ENCODE measurements around the gene CAPNS2.
"Not testable (repeated sequence)": the region's sequence is repeated elsewhere in the genome, so short reads cannot be mapped to it uniquely, and the experiment has no call there.

The CAPNS2 gene

DNA sequence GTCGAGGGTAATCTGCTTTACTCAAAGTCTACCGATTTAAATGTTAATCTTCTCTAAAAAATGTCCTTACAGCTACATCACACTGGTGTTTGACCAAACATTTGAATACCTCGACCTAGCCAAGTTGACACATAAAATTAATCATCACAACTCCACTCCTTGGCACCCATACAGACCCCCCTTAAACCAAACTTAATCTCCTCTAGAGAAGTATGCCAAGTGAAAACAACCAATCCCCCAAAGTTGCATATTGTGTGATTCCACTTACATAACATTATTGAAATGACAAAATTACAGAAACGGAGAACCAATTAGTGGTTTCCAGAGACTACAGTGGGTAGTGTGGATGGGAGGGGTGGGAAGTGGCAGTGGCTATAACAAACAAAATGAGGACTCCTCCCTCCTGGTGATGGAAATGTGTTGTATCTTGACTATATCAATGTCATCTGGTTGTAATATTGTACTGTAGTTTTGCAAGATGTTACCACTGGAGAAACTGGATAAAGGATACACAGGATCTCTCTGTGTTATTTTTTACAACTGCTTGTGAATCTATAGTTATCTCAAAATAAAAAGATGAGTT is 39.4 kb downstream of the CAPNS2 start:
- Histone ChIP-seq H4K20me1 (ENCODE audit: low read depth, low read length) (no peaks in the 10 kb centered on the region), H3K36me3 (ENCODE audit: low read length) (no peaks in the 10 kb centered on the region), H3K27ac (ENCODE audit: low read depth, low read length) (no peak overlapping the region), H3K9ac (ENCODE audit: low read length) (no peak overlapping the region), H3K4me3 (ENCODE audit: insufficient read depth, low read length, poor library complexity, severe bottlenecking) (no peak overlapping the region), H3K27me3 (ENCODE audit: low read length) (no peaks in the 10 kb centered on the region), H3K79me2 (ENCODE audit: insufficient read depth, low read length) (no peaks in the 10 kb centered on the region), H3K4me2 (ENCODE audit: low read depth, low read length, poor library complexity, severe bottlenecking) (no peak overlapping the region), H3F3A (ENCODE audit: insufficient read depth) (no peaks in the 10 kb centered on the region), H3K9me3 (ENCODE audit: insufficient read depth, low read length) (no peaks in the 10 kb centered on the region), H3K9me2 (replicated peaks; ENCODE audit: insufficient read depth, low read length) (no peaks in the 10 kb centered on the region), H2AFZ (ENCODE audit: low read depth, low read length, severe bottlenecking) (no peak overlapping the region)
- no peak for TF ChIP-seq EZH2phosphoT487 (conservative IDR thresholded peaks at IDR 0.05; ENCODE audit: low read length)
- TF ChIP-seq, protein P1, sequence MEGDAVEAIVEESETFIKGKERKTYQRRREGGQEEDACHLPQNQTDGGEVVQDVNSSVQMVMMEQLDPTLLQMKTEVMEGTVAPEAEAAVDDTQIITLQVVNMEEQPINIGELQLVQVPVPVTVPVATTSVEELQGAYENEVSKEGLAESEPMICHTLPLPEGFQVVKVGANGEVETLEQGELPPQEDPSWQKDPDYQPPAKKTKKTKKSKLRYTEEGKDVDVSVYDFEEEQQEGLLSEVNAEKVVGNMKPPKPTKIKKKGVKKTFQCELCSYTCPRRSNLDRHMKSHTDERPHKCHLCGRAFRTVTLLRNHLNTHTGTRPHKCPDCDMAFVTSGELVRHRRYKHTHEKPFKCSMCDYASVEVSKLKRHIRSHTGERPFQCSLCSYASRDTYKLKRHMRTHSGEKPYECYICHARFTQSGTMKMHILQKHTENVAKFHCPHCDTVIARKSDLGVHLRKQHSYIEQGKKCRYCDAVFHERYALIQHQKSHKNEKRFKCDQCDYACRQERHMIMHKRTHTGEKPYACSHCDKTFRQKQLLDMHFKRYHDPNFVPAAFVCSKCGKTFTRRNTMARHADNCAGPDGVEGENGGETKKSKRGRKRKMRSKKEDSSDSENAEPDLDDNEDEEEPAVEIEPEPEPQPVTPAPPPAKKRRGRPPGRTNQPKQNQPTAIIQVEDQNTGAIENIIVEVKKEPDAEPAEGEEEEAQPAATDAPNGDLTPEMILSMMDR (IDR thresholded peaks at IDR 0.05; ENCODE audit: insufficient read depth, low read length, poor library complexity, severe bottlenecking), result no peak

DNA sequence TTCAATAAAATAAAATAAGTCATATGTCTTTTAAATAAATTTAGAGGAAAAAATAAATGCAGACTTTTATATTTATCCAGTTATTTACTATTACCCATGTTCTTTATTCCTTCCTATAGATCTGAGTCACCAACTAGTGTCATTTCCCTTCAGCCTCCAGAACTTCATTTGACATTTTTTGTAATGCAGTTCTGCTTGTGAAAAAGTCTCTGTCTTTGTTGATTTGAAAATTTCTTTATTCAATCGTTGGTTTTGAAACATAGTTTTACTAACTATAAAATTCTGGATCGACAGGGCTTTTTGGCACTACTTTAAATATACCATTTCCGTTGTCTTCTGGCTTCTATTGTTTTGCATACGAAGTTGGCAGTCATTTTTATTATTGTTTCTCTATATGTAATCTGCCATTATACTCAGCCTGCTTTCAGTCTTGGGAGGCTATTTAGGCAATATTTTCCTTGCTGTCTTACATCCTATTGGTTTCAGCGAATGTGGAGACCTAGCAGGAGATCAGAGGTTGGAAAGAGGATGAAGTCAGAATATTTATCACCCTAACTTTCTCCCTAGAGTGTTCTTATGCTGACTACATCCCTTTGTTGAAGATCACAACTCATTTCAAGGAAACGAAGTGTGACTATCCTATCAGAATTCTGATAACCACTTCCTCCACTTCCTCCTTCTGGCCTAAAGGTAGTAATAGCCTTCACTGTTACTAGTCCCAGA is 47.3 kb downstream of the CAPNS2 start:
- Histone ChIP-seq H3K9ac (ENCODE audit: low read length) (no peak overlapping the region), H3K4me3 (ENCODE audit: insufficient read depth, low read length, poor library complexity, severe bottlenecking) (no peak overlapping the region), H3K27ac (ENCODE audit: low read depth, low read length) (no peak overlapping the region), H3F3A (ENCODE audit: insufficient read depth) (no peaks in the 10 kb centered on the region), H4K20me1 (ENCODE audit: low read depth, low read length) (no peaks in the 10 kb centered on the region), H2AFZ (ENCODE audit: low read depth, low read length, severe bottlenecking) (no peak overlapping the region), H3K27me3 (ENCODE audit: low read length) (no peaks in the 10 kb centered on the region), H3K9me2 (replicated peaks; ENCODE audit: insufficient read depth, low read length) (no peaks in the 10 kb centered on the region), H3K4me2 (ENCODE audit: low read depth, low read length, poor library complexity, severe bottlenecking) (no peak overlapping the region), H3K36me3 (ENCODE audit: low read length) (no peaks in the 10 kb centered on the region), H3K79me2 (ENCODE audit: insufficient read depth, low read length) (no peaks in the 10 kb centered on the region), H3K9me3 (ENCODE audit: insufficient read depth, low read length) (no peaks in the 10 kb centered on the region)
- no peak for TF ChIP-seq EZH2phosphoT487 (conservative IDR thresholded peaks at IDR 0.05; ENCODE audit: low read length)
- TF ChIP-seq, protein P1 (IDR thresholded peaks at IDR 0.05; ENCODE audit: insufficient read depth, low read length, poor library complexity, severe bottlenecking), result no peak

DNA sequence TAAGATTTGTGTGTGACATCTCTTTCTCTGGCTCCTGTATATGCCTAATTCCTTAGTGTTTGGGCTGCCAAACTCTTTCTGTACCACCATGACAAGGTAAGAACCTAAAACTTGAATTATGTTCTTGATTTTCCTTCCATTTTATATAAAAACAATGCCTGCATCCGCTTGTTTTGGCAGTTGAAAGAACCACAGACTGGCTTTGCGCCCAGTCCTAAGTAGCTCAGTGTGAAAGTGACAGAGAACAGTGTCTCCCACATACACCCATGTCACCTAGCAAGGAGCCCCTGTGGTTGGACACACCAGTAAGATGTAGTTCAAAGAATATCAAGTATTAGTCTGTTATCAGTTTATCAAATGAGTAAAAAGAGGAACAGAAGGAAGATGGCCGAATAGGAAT is 48.6 kb downstream of the CAPNS2 start:
- H3F3A ChIP-seq (ENCODE audit: insufficient read depth), result no peaks in the 10 kb centered on the region
- no peak overlapping the region for H3K27ac ChIP-seq (ENCODE audit: low read depth, low read length)
- no peaks in the 10 kb centered on the region for H3K36me3 ChIP-seq (ENCODE audit: low read length)
- H3K4me3 ChIP-seq (ENCODE audit: insufficient read depth, low read length, poor library complexity, severe bottlenecking), result no peak overlapping the region
- H3K27me3 ChIP-seq (ENCODE audit: low read length), result no peaks in the 10 kb centered on the region
- no peaks in the 10 kb centered on the region for H3K9me2 ChIP-seq (replicated peaks; ENCODE audit: insufficient read depth, low read length)
- TF ChIP-seq, protein P1 (IDR thresholded peaks at IDR 0.05; ENCODE audit: insufficient read depth, low read length, poor library complexity, severe bottlenecking), result no peak
- no peak for TF ChIP-seq EZH2phosphoT487 (conservative IDR thresholded peaks at IDR 0.05; ENCODE audit: low read length)
- H4K20me1 ChIP-seq (ENCODE audit: low read depth, low read length), result no peaks in the 10 kb centered on the region
- H3K79me2 ChIP-seq (ENCODE audit: insufficient read depth, low read length), result no peaks in the 10 kb centered on the region
- H3K9me3 ChIP-seq (ENCODE audit: insufficient read depth, low read length), result no peaks in the 10 kb centered on the region
- no peak overlapping the region for H2AFZ ChIP-seq (ENCODE audit: low read depth, low read length, severe bottlenecking)
- H3K4me2 ChIP-seq (ENCODE audit: low read depth, low read length, poor library complexity, severe bottlenecking), result no peak overlapping the region
- H3K9ac ChIP-seq (ENCODE audit: low read length), result no peak overlapping the region

GRCh38 chr16:55615670-55616069 is 49.2 kb downstream of the CAPNS2 start:
- H3K4me3 ChIP-seq (ENCODE audit: insufficient read depth, low read length, poor library complexity, severe bottlenecking); H3K4me2 ChIP-seq (ENCODE audit: low read depth, low read length, poor library complexity, severe bottlenecking); H3K9ac ChIP-seq (ENCODE audit: low read length); H3K9me2 ChIP-seq (replicated peaks; ENCODE audit: insufficient read depth, low read length); H4K20me1 ChIP-seq (ENCODE audit: low read depth, low read length); H3K36me3 ChIP-seq (ENCODE audit: low read length); H3K79me2 ChIP-seq (ENCODE audit: insufficient read depth, low read length); H3K27me3 ChIP-seq (ENCODE audit: low read length); H2AFZ ChIP-seq (ENCODE audit: low read depth, low read length, severe bottlenecking); H3F3A ChIP-seq (ENCODE audit: insufficient read depth); H3K27ac ChIP-seq (ENCODE audit: low read depth, low read length); H3K9me3 ChIP-seq (ENCODE audit: insufficient read depth, low read length): not testable (repeated sequence)
